CD4-positive, alpha-beta T cell treated with Interleukin-17A for 1 hour (primary cell): ENCODE results near the gene DAP.

Experiments
- DNase-seq: peaks from one replicate; pipeline ENCODE4 v3.0.0-alpha.2; 2020

The DAP gene

GRCh38 chr5:10708189-10708944, 52.7 kb downstream of the DAP start:
- no peak for DNase-seq

DNA sequence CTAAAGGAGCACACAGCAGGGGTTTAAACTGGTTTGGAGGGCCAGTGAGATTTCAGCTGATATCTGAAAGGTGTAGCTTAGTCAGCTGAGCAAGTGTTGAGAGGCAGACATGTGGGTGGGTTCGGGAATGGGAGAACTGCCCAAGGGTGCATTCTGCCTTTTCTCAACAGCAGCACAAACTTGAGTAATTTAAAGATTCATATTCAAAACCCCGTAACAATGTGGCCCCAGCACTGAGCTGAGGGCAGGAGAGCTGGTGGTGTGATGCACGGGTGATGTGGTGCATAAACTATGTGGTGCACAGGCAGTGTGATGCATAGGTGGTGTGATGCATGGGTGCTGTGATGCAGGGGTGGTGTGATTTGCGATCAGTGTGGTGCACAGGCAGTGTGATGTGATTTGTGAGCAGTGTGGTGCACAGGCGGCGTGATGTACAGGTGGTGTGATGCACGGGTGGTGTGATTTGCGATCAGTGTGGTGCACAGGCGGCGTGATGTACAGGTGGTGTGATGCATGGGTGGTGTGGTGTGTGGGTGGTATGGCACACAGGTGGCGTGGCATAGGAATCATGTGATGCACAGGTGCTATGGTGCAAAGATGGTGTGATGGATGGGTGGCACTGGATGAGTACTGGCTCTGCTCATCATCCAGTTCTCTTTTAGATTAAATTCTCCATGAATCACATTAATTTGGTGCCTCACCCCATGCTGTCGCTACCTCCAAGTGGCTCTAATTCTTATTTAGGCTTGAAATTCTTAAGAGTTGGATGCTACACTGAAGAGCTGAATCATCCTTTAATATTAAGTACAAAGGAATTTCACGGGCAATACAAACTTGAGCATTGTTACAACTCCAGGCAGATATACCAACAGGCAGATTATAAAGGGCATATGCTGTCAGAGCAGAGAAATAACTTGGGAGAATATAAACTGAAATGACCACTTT, 53.6 kb downstream of the DAP start:
- DNase-seq, result no peak

GRCh38 chr5:10706326-10706725, 54.7 kb downstream of the DAP start:
- no peak for DNase-seq

DNA sequence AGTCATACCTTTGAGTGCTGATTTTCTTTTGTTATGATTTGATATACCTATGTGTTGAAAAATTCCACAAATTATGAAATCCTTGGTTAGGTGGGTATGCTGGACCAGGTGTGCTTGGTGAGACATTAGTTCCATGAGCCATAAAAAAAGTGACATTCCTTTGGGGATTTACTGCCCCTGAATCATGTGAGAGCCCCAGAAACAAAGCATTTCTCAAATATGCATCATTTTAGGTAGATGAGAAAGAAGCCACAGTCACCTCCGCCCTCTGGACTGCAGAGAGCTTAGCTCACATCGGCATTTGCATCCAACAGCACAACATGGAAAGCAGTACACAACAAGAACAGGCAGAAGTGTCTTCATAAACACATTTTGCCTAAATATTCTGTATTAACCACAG, 55.3 kb downstream of the DAP start:
- no peak for DNase-seq

GRCh38 chr5:10704949-10705621, 55.9 kb downstream of the DAP start:
- peak; percentile 17 for DNase-seq

DNA sequence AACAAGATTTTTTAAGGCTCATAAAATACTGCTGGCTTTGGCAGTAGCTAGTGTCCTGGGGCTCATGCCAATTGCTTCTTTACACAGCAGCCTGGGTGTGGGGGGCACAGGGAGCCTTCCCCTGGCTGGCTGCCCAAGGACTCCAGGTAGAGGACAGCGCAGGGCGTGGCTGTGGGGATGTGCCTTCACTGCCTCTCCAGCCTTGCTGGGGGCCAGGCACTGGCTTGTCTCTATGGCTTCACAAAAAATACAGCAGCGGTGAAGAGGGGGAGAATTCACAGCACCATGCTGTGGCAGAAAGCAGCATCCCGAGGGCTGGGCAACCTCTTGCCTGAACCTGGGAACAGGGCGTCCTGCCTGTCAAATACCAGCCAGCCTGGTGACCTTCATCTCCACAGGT, 57.4 kb downstream of the DAP start:
- DNase-seq, result no peak

DNA sequence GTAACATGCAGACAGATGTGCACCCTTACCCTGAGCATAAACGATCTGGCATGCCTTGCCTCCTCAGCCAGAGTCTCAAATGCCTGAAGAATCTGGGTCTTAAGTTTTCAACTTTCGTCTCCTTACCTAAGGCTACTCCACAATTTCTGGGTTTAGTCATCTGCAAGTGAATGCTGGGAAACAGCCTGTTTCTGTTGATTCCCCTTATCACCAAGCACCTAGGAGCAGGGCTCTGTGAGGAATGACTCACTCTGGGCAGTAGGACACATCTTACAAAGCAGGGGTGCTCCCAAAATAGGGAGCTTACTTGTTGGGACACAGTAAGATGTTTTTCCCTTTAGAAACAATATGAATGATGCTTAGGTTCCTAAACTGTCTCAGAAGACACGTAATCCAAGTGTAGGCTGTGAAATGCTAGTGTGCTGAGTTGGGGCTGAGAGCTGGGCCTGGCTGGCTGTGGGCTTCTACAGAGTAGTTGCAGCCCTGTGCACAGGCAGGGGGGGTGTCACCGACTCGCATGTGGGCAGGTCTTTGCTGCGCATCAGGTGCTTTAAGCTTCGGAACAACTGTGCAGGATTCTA, 58.0 kb downstream of the DAP start:
- no peak for DNase-seq

GRCh38 chr5:10702040-10702629, 58.9 kb downstream of the DAP start:
- no peak for DNase-seq

DNA sequence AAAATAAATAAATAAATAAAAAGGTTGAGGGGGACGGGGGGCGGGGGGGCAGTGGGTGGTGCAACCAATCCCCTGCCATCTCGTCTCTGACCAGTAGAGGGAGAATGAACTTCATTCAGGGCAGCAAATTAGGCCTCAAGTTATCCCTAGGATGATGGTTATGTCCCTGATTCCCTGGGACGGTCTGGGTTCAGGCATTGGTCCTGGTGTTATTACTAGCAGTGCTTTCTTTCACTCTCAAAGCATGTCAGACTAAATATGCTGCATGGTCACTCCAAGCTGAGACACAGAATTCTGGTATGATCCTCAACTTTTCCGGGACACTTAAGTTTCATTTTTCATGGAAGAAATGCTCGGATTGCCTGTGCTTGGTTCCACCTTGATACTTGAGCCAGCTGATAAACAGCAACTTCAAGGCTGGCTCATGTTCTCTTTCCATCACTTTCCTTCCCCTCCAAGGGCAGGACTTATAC, 59.4 kb downstream of the DAP start:
- peak; percentile 47 for DNase-seq

DNA sequence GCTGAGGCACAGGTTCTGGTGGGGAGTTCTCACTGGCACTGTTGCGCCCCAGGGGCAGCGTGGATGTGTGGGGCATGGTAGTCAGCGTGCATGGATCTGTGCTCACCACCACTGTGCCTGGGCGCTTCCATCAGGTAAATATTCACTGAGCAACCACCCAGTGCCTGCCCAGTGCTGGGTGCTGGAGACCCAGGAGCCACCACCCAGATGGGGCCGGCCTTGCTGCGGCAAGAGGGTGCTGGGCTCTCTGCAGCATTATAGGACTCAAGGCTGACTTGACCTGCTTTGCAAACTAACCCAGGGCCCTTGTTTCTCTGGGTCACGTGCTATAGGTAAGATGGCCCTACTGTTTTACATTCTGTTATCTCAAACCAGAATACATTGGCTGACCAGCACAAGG, 60.5 kb downstream of the DAP start:
- no peak for DNase-seq

- no peak for DNase-seq
Observed at GRCh38 chr5:10699987-10700386, 61.0 kb downstream of the DAP start.

DNA sequence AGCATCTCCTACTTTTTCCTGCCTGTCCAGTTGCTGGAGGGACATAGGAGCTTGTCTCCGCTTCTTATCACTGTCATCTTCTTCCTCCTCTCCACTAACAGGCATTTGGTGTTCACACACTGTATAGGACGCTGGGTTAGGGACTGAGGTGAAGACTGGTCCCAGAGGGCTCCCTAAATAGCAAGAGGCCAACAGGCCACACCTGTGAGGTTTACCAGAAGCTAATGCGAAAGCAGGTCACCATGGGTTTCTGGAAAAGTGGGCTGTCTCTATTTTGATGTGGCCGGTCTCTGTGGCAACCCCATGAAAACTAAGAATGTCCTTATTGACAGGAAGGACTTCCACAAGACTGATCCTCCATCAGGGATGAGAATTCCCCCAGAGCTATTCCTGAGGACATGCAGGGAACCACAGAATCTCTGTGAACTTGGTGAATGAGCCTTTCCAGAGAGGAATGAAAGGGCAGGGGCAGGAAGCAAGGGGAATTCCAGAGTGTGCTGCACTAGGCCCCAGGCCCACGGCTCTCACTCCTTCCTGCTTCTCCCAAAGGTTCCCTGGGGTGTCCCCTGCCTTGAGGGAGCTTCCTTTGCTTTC, 61.7 kb downstream of the DAP start:
- no peak for DNase-seq

DNA sequence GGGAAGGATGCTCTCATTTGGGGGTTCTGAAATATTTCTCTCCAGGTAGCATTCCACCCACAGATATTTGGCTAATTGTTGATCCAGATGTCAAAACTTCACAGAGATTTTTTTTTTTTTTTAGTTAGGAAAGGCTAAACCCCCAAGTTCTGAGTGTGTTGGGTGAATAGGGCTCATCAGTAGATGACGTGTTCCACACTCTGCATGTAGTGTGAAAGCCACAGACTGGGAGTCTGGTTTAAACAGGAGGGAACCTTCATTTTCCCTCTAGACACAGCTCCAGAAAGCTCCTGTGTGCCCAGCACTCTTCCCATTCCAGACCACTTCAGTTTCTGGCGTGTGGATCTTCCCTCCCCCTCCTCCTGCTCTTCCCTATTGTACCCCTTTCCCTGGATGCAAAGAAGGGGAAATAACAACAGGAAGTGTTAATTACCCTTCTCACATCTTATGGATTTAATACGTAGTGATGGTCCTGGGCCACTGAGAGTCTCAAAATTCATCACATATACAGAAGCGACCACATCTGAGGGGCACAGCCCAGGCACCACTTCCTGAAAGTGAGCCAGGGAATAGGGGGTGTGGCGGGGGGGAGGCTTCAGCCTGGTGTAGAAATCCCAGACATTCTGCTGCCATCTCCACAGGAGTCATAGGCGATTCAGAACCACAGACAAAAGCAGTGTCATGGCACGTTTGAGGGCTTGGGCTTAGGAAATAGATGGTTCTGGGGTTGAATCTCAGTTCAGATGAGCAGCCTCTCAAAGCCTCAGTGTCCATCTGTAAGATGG, 65.1 kb downstream of the DAP start:
- DNase-seq, result no peak

- no peak for DNase-seq
Observed at GRCh38 chr5:10695055-10695649, 65.9 kb downstream of the DAP start.

DNA sequence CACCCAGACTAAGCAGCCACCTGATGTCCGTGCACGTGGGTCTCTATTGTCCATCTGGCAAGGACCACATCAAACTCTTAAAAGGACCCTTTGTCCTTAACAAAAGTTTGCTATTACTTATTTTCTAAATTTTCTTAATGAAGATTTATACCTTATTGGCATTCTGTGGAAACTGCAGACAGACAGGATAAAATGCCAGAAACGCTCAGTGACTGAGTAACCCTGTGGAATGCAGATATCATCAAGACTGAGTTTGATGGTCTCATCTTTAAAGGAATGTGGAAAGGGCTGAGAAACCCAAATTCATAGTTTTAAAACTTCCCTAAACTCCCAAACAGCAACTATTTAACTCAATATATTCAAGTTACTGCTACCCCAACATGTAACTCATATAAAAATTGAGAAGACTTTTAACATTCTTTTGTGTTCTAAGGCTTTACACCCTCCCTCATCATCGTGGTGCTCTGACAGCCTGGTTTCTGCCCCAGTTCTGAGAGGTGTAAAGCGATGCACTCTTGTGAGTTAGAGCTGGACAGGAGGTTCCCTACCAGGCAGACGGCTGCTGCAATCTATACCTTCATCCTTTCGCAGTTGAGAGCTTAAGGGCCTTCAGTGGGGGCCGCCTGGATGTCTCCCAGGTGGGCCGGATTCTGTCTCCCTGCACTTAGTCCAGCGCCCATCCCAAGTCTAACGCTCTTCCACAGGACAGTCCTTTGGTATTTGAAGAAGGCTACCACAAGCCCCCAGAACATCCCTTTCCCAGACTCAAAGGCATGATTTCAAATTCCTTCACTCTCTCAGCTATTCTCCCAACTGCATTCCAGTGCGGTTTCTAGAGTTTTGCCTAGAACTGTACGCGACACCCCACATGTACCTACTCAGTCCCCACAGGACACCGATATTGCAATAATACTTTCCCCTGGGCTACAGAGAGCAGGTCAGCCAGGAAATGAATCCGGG, 68.9 kb downstream of the DAP start:
- no peak for DNase-seq

- DNase-seq, result no peak
Observed at GRCh38 chr5:10690460-10691440, 70.3 kb downstream of the DAP start.

- DNase-seq, result no peak
Observed at GRCh38 chr5:10689391-10690081, 71.5 kb downstream of the DAP start.

DNA sequence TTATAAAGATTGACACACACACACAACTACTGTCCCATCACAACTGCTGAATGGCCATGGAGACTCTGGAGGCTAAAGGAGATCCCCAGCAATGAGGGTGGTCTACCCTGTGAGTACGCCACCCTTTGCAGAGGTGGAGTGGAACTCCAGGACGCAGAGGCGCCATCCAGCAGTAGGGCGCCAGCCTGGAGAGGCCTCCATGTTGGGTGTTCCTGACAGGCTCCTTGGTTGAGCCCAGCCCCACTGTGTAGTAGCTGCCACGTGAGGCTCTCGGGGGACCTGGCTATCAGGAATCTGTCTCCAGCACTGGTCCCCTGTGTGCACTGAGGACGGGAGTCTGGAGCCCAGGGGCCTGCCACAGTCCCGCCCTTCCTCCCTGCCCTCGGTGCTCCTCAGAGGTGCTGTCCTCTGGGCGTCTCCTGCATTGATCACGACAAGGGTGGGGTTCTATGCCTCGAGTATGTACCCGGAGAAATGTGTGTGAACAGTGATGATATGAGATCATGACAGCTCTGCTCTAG, 72.3 kb downstream of the DAP start:
- no peak for DNase-seq
